ENCODE data around the gene ACTR1A.
"Not testable (repeated sequence)": the region's sequence is repeated elsewhere in the genome, so short reads cannot be mapped to it uniquely, and the experiment has no call there.

The ACTR1A gene

DNA sequence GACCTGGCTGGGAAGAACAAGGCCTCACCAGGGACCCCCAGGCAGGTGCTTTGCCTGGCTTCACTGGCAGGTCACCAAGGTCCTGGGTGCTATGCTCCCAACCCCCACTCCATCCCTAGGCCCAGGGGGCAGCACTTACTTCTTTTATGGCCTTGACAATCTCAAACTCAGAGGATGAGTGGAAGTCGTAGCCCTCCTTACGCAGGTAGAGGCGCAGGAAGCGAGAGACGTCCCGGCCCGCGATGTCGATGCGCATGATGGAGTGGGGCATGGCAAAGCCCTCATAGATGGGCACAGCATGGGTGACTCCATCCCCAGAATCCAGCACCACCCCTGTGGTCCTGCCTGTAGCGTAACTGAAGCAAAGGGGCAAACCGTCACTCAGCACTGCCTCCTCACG, 18.5 kb downstream of the ACTR1A start:
- no peak for DNase-seq (ENCODE audit: low spot score)

DNA sequence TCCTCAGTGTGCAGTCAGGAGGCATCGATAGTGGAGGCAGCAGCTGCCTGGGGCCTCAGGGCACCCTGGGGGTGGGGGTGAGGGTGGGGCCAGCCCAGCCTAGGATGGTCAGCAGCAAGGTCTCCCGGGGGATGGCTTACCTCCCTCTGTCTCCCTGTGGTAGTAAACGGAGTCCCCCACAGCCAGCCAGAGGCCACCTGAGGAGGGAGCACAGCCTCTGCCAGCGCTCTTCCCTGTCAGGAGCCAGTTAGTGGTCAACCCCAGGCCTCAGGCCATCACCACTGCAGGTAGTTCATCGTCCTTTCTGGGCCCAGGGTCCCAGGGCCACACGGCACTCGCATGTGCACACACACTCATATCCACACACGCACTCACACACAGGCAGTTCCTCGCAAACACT, 22.1 kb downstream of the ACTR1A start:
- no peak for DNase-seq (ENCODE audit: low spot score)

DNA sequence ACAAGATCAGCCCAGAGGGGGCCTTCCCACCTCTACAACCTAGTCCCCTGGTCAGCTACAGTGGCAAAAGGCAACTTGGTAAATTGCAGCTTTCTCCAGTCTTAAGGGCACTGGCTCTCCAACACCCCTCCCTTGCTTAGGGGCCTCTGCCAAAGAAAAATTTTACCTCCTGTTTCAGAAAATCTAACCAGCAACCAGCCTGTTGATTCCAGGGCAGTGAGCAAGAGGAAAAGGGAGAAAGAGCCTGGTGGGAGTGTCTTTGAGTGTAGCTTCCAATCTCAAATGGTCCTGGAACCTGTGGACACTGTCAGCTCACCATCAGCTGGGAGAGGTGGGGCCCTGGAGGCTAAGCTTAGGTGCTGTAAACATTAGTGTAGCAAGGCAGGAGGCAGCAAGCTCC, 22.9 kb downstream of the ACTR1A start:
- DNase-seq (ENCODE audit: low spot score) = no peak

DNA sequence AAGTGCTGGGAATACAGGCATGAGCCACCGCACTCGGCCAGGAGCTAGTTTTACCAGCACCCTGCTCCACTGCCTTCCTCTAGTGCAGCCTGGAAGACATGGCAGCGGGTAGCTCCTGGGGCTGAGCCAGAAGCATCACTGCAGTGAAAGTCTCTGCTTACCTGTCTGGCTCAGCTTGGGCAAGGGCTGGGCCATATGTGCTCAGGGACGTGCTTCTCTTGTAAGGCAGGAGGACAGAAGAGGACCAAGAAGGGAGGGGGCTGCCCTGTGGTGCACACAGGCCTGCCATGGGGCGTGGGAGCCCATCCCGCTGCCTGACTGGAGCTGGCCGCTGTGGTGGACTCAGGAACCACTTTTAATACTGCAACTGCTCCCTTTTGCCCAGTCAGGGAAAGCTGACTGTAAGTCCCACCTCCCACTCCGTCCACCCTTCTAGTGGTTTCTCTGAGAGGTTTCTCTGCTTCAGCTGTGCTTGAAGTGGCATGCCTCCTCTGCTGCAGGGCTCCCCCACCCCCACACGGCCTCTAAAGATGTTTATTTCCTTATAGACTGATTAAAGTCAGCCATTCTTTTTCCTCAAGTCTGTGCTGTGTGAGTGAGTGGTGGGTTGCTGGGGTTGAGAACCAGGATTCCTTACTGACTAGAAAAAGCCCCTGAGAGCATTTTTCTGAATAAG, 25.9 kb downstream of the ACTR1A start:
- no peak for DNase-seq (ENCODE audit: low spot score)

DNA sequence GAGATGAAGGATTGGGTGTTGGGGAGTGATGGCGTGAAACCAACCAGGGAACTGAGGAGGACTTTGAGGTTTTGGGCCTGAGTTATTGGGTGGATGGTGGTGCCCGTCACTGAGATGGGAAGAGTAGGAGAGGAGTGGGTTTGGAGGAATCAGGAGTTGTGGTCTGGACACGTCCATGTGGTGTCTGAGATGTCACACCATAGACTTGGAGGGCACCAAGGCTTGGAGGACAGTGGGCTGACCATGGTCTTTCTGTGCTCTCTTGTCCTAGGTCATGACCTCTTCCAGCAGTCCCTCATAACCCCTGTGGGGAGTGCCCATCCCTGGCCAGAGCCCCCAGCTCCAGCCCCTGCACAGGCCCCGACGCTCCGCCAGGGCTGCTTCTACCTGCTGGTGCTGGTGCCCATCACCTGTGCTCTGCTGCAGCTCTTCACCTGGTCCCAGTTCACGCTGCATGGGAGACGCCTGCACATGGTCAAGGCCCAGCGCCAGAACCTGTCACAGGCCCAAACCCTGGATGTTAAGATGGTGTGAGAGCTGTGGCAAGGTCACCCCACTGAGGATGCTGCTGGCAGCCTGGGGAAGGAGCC, 27.0 kb downstream of the ACTR1A start:
- no peak for DNase-seq (ENCODE audit: low spot score)

DNA sequence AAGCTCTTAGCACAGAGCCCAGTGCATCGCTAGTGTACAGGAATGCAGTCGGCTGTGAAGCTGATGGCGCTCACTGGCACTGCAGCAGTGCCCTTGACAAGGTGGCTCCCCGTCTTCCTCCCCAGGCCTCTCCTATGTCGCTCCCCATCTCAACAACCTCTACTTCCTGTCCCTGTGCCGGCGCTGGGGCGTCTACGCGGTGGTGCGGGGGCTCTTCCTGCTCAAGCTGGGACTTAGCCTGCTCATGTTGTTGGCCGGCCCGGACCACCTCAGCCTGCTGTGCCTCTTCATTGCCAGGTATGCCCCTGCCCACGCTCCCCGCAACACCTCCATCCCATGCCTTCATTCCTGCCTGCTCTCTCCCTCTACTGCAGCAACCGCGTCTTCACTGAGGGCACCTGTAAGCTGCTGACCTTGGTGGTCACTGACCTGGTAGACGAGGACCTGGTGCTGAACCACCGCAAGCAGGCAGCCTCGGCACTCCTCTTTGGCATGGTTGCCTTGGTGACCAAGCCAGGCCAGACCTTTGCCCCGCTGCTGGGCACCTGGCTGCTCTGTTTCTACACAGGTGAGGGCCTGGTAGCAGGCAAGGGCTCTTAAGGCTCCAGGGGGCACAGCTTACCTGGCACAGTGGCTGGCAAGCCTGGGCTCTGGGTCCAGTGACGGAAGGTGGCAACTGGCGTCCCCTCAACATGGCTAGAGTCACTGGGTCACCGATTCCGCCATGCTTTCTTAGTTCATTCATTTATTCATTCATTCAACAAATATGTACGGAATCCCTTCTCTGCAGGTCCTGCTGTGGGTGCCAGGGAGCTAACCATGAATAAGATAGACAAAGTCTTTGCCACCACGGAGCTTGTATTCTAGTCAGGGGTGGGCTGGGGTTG, 28.8 kb downstream of the ACTR1A start:
- DNase-seq (ENCODE audit: low spot score) = peak; percentile 14

DNA sequence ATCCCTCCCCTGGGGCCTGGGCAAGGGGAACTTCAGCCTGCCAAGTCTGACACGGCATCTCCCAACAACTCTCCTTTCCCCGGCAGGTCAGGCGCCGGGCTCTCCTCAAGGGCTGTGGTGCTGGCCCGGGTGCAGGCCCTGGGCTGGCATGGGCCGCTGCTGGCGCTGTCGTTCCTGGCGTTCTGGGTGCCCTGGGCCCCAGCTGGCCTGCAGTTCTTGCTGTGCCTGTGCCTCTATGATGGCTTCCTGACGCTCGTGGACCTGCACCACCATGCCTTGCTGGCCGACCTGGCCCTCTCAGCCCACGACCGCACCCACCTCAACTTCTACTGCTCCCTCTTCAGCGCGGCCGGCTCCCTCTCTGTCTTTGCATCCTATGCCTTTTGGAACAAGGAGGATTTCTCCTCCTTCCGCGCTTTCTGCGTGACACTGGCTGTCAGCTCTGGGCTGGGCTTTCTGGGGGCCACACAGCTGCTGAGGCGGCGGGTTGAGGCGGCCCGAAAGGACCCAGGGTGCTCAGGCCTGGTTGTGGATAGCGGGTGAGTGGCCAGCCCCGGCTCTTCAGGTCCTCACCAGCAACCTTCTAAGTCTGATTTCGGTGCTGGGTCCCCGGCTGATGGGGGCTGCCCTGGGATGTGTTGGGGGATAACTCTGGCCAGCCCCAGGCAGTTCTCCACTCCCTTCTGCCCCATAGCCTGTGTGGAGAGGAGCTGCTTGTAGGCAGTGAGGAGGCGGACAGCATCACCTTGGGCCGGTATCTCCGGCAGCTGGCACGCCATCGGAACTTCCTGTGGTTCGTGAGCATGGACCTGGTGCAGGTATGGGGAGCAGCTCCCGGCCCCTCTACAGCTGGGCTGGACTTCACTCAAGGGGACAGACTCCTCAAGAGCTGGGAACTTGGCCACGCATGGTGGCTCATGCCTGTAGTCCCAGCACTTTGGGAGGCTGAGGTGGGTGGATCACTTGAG, 31.6 kb downstream of the ACTR1A start:
- DNase-seq (ENCODE audit: low spot score) = no peak

DNA sequence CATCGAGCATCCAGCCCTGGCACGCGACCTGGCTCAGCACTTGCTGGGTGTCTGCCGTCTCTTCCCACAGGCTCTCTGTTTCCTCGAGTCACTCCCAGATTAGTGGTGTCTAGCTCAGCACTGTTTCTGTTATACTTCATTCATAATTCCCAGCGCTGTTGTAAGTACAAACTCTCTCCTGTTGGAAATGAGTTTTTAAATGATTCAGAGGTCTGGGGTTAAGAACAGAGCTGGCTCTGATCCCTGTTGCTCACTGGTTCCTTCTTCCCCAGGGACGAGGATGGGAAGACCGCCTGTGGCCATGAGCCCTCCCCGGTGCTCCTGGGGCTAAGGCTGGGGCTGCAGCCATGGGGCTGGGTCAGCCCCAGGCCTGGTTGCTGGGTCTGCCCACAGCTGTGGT, 33.8 kb downstream of the ACTR1A start:
- no peak for DNase-seq (ENCODE audit: low spot score)

DNA sequence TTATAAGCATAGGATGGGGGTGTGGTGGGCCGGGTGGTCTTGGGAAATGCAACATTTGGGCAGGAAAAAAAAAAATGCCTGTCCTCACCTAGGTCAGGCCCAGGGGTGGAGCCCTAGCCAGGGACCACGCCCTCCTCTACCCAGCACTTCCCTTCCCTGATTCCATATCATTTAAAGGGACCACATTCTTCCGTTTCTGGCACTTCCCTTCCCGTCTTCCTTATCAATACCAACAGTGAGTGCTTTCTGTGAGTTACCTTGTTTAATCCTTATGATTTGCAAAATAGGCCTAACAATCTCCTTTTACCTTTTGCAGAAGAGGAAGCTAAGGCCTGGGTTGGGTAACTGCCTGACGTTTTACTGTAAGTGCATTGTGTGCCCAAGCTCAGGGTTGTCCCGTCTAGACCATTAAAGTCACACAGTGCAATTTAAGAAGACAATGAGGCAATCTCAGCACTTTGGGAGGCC, 34.5 kb downstream of the ACTR1A start:
- DNase-seq (ENCODE audit: low spot score) = no peak

DNA sequence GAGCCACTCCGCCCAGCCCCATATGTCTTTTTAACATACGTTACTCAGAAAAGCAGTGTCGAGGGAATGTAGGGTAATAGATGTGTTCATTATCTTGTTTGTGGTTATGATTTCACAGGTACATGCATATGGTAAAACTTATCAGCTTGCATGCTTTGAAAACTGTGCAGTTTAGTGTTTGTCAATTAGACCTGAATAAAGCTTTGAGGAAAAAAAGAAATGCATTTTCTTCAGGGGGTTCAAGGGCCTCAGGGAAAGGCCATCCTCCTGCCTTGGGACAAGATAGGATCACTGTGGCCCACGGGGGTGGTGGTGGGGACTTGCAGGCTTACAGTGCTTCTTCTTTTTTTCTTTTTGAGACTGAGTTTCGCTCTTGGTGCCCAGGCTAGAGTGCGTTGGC, 35.2 kb downstream of the ACTR1A start:
- no peak for DNase-seq (ENCODE audit: low spot score)

DNA sequence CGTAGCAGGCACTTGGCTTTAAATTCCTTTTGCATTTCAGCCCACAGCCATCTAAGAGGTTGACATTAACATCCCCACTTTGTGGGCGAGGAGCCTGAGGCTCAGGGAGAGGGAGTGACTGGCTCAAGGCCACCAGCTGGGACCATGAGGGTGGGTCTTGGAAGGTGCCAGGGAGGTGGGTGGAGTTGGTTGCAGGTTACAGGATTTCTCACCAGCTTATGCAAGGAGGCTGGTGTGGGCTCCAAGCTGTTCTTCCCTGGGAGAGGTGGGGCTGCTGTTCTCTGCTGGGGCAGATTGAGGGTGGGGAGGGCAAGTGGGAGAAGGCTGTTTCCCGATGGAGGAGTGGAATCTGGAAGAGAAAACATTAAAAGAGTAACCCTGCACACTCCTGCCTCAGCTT, 37.0 kb downstream of the ACTR1A start:
- DNase-seq (ENCODE audit: low spot score) = no peak

DNA sequence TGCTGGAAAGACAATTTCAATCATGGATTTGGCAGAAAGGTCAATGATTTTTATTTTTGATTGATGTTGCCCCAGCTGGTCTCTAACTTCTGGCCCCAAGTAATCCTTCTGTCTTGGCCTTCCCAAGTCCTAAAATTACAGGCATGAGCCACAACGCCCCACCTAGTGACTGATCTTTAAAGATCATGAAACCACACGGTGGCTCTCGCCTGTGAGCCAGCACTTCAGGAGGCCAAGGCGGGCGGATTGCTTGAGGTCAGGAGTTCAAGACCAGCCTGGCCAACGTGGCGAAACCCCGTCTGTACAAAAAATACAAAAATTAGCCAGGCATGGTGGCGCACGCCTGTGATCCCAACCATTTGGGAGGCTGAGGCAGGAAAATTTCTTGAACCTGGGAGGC, 38.5 kb downstream of the ACTR1A start:
- no peak for DNase-seq (ENCODE audit: low spot score)

DNA sequence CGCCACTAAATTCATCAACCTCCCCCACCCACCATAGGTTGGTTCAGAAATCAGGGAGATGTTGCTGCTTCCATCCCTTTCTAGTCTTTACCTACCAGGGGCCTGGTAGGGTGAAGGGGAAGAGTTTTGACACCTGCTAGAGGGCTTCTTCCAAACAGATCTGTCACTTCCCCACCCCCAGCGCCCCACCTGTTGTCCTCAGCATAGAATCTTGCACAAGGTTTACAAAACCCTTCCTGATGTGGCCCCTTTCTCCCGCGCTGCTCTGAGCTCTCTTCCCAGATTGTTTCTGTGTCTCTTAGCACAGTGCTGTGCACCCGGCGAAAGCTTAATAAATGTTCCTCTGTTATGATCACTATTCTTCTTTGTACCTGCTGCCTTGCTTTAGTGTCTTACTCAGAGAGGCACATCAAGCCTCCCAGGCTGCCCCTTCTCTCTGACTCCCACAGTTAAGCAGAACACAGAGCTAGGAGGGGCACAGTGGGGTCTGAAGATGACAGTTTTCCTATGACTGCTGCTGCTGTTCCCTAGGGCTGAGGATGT, 39.9 kb downstream of the ACTR1A start:
- DNase-seq (ENCODE audit: low spot score) = no peak

DNA sequence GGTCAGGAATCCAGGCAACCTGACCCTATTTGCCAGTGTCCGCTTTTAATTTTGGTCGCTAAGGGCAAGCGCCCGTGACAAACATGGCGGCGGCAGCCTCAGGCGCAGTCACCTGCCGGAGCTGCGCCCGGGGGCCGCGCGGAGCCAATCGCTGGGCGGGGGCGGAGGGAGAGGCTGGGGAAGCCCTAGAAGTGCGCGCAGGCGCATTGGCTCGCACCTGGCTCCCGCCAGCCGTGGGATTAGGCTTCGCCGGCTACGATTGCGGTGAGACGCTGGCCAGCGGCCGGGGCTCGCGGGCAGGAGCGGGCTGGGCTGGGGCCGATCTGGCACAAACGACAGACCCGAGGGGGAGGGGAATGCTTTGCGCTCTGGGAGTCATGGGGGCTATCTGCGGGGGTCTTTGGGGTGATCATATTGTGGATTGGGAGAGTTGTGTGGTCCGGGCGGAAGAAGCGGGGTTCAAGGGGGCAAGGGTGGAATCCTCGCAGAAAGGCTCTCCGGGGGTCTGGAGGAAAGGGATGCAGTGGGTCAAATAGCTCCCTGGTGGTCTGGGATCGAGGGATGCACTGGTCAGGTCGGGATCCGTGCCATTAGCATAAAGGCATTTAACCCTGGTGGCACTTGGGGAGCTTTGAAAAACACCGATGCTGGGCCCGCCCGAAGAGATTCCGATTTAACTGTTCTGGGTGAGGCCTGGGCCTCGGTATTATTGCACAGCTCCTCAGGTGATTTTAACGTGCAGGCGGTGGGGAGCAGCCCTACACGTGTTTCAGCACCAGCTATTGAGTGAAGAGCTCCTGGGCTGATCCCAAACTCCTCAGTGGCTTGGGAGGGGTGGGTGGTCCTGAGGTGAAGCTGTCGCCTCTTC, 41.1 kb downstream of the ACTR1A start:
- peak; percentile 92 for DNase-seq (ENCODE audit: low spot score)

DNA sequence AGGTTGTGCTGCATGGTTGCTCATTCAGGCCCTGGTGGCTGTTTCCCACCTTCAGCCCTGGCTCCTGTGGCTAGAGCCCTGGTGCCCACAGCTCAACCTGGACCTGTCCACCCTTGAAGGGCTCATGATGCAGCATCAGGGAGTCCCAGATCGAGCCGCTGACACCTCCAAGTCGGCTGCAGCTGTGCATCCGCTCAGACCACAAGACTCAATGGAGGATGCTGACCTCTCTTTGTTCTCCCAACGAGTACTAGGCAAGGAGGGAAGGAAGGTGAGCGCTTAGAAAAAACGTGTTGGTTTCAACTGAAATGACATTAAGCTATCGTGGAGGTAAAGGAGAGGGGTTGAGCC, 41.7 kb downstream of the ACTR1A start:
- DNase-seq (ENCODE audit: low spot score) = no peak

DNA sequence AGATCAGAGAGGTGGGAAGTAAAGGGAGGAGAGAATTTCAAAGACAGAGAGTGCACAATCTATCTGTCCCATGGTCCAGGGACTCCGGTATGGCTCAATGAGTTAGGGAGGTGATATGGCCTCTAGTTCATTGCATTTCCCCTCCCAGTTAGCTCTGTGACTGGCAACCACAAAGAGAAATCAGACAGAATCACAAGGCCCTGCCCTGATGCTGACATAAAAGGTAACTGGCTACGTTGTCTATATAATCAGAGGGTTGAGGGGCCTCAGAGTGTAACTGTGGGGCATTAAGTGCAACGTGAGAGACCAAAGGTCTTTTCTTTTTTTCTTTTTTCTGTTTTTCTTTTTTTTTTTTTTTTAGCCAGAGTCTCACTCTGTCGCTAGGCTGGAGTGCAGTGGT, 43.9 kb downstream of the ACTR1A start:
- no peak for DNase-seq (ENCODE audit: low spot score)

DNA sequence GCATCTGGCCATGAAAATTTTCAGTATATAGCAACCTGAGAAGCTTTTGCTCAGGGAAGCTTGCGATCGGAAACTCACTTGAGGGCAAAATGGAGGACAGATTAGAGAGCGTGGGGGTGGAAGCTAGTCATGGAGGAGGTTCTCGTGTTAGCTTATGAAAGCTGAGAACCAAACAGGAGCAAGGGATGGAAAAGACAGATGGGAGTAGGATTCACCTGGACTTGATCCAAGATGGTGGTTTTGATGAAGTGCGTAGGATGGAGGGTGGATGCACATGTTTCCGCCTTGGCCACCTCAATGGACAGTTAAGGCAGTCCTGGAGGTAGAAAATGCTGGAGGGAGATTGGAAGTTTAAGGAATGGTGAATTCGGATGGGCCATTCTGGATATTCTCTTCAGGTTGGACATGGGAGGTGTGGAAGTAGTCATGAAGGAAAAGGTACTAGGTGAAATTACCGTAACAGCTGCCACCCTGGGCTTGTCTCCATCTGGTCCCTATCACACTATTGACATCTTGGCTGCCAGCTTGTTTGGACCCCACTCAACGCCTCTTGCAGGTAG, 44.8 kb downstream of the ACTR1A start:
- DNase-seq (ENCODE audit: low spot score) = no peak

DNA sequence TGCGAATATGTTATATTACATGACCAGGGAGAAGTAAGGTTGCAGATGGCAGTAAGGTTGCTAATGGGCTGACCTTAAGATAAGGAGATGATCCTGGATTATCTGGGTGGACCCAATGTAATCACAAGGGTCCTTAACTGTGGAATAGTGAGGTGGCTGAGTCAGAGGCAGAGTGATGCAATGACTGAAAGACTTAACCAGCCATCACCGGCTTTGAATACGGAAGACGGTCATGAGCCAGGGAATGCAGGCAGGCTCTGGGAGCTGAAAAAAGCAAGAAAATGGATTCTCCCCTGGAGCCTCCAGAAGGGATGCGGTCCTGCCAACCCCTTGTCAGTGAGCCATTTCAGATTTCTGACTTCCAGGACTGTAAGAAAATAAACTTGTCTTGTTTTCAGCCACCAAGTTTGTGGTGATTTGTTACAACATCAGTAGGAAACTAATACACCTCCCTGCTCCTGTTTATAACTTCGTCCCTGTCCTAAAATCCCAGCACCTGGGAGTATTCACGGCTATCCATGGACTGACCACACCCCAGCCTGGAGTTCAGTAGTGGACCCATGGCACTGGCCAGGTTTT, 46.5 kb downstream of the ACTR1A start:
- DNase-seq (ENCODE audit: low spot score) = no peak

DNA sequence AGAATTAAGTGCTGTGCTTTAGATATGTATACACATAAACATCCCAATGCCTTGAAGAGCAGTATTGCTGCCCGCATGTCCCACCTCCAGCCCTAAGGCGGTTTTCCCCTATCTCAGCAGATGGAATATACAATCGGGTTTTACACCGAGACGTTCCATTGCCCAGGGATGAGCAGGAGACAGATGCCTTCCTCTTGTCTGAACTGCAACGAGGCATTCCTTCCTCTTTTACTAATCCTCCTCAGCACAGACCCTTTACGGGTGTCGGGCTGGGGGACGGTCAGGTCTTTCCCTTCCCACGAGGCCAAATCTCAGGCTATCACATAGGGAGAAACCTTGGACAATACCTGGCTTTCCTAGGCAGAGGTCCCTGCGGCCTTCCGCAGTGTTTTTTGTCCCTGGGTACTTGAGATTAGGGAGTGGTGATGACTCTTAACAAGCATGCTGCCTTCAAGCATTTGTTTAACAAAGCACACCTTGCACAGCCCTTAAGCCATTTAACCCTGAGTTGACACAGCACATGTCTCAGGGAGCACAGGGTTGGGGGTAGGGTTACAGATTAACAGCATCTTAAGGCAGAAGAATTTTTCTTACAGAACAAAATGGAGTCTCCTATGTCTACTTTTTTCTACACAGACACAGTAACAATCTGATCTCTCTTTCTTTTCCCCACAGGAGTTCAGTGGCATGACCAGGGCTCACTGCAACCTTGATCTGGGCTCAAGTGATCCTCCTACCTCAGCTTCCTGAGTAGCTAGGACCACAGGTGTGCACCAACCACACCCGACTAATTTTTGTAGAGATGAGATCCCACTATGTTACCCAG, 47.6 kb downstream of the ACTR1A start:
- DNase-seq (ENCODE audit: low spot score) = not testable (repeated sequence)
